IMR-90 (cell line): ENCODE data around the gene KANK3. TPM values are rescaled to one million over a fixed set of nuclear protein-coding genes. Genes with fewer than 3 reads are reported as not detected.

Experiments used
- ATAC-seq: fragments of 200-7000 bp; cut with Tn5 transposase; 2 replicates; pipeline ENCODE4 v1.9.1; 2020; ENCODE audit warnings: low read depth, mild to moderate bottlenecking, moderate library complexity
- BruUV-seq: library from RNA; stranded (reverse); fragments of 400-500 nt; replicated peaks from 2 replicates; lab custom pipeline; 2021; lab: Mats Ljungman, UMichigan
- CTCF ChIA-PET: fragments of 300-600 bp; formaldehyde crosslinking; extraction: SDS; loops from one replicate; lab custom pipeline; 2021; ENCODE audit warnings: antibody characterized with exemption; lab: Yijun Ruan, JAX
- POLR2A ChIA-PET: fragments of 300-600 bp; sonication (Branson Sonifier 250); formaldehyde crosslinking; loops from one replicate; lab custom pipeline; 2022; ENCODE audit warnings: antibody characterized with exemption; ENCODE audit not compliant: unreplicated experiment; lab: Charles Lee
- DNase-seq: peaks from one replicate; pipeline ENCODE4 v3.0.0; 2013
- H2AFZ ChIP-seq: replicated peaks from 2 replicates; pipeline ENCODE3; 2013; ENCODE audit warnings: low read length, mild to moderate bottlenecking; ENCODE audit not compliant: poor library complexity
- H2AK5ac ChIP-seq: 2 replicates; pipeline ENCODE4 v1.6.1; 2013; ENCODE audit warnings: low read depth, low read length, inconsistent platforms
- H2AK9ac ChIP-seq: replicated peaks from 2 replicates; pipeline ENCODE3; 2013; ENCODE audit warnings: mild to moderate bottlenecking, low read depth, low read length, moderate library complexity; ENCODE audit not compliant: poor library complexity
- H2BK120ac ChIP-seq: 2 replicates; pipeline ENCODE4 v1.6.1; 2013; ENCODE audit warnings: low read depth, low read length, inconsistent platforms
- H2BK15ac ChIP-seq: 3 replicates; pipeline ENCODE4 v1.6.1; 2013; ENCODE audit warnings: low read depth, low read length, inconsistent platforms
- H2BK20ac ChIP-seq: 2 replicates; pipeline ENCODE4 v1.6.1; 2013; ENCODE audit warnings: low read depth, mild to moderate bottlenecking, inconsistent platforms, low read length, moderate library complexity
- H2BK5ac ChIP-seq: 2 replicates; pipeline ENCODE4 v1.6.1; 2013; ENCODE audit warnings: mild to moderate bottlenecking, low read depth, low read length, inconsistent platforms; ENCODE audit not compliant: poor library complexity, severe bottlenecking
- H3K14ac ChIP-seq: replicated peaks from 2 replicates; pipeline ENCODE4 v1.6.1; 2013; ENCODE audit warnings: low read depth, low read length, inconsistent platforms
- H3K18ac ChIP-seq: 2 replicates; pipeline ENCODE4 v1.6.1; 2013; ENCODE audit warnings: low read depth, low read length, control low read depth
- H3K23ac ChIP-seq: 2 replicates; pipeline ENCODE4 v1.6.1; 2013; ENCODE audit warnings: low read depth, low read length, inconsistent platforms
- H3K27ac ChIP-seq: 2 replicates; pipeline ENCODE4 v1.5.1; 2013; ENCODE audit warnings: mild to moderate bottlenecking, control low read depth, low read length; ENCODE audit not compliant: insufficient read depth
- H3K27me3 ChIP-seq: 2 replicates; pipeline ENCODE4 v1.6.1; 2013; ENCODE audit warnings: low read length; ENCODE audit not compliant: control insufficient read depth, insufficient read depth
- H3K36me3 ChIP-seq: 2 replicates; pipeline ENCODE4 v1.6.1; 2013; ENCODE audit warnings: low read length, mixed read lengths; ENCODE audit not compliant: control insufficient read depth, insufficient read depth
- H3K4ac ChIP-seq: 2 replicates; pipeline ENCODE4 v1.6.1; 2013; ENCODE audit warnings: low read depth, low read length, inconsistent platforms
- H3K4me1 ChIP-seq: 2 replicates; pipeline ENCODE4 v1.6.1; 2013; ENCODE audit warnings: low read length, mixed read lengths; ENCODE audit not compliant: control insufficient read depth, insufficient read depth
- H3K4me2 ChIP-seq: 2 replicates; pipeline ENCODE4 v1.6.1; 2013; ENCODE audit warnings: low read depth, mild to moderate bottlenecking, control low read depth, low read length, moderate library complexity
- H3K4me3 ChIP-seq: 2 replicates; pipeline ENCODE4 v1.5.1; 2013; ENCODE audit warnings: low read depth, mild to moderate bottlenecking, control low read depth, low read length, moderate library complexity; ENCODE audit not compliant: insufficient read depth
- H3K56ac ChIP-seq: 2 replicates; pipeline ENCODE4 v1.6.1; 2013; ENCODE audit warnings: low read length, inconsistent platforms; ENCODE audit not compliant: insufficient read depth; ENCODE audit errors: extremely low read depth
- H3K79me1 ChIP-seq, 2 experiments: 2 replicates each; pipeline ENCODE4 v1.6.1; 2013; ENCODE audit warnings: low read length in 2 of 2, inconsistent platforms in 1 of 2, low read depth in 1 of 2
- H3K9ac ChIP-seq: 2 replicates; pipeline ENCODE4 v1.6.1; 2013; ENCODE audit warnings: low read depth, low read length, control low read depth
- H3K9me1 ChIP-seq: 2 replicates; pipeline ENCODE4 v1.6.1; 2013; ENCODE audit warnings: low read length, inconsistent platforms; ENCODE audit not compliant: insufficient read depth
- H3K9me3 ChIP-seq: 2 replicates; pipeline ENCODE4 v1.6.1; 2013; ENCODE audit warnings: low read length; ENCODE audit not compliant: control insufficient read depth, insufficient read depth
- H4K20me1 ChIP-seq: 2 replicates; pipeline ENCODE4 v1.6.1; 2013; ENCODE audit warnings: low read length, inconsistent platforms; ENCODE audit not compliant: insufficient read depth
- H4K5ac ChIP-seq: 2 replicates; pipeline ENCODE4 v1.6.1; 2013; ENCODE audit warnings: mild to moderate bottlenecking, low read depth, low read length, control low read depth
- H4K8ac ChIP-seq, 2 experiments: 2 replicates each; pipeline ENCODE4 v1.6.1; 2013; ENCODE audit warnings: low read depth in 2 of 2, low read length in 2 of 2, control low read depth in 1 of 2, inconsistent platforms in 1 of 2
- H4K91ac ChIP-seq: 2 replicates; pipeline ENCODE4 v1.6.1; 2013; ENCODE audit warnings: low read depth, low read length, inconsistent platforms; ENCODE audit not compliant: insufficient read depth
- CHD1 ChIP-seq: IDR thresholded peaks from 2 replicates; pipeline ENCODE4 v1.6.1; 2012; ENCODE audit warnings: low read depth, low read length, improper control_type of control experiment
- FOS ChIP-seq: fragments of 150-350 bp; IDR thresholded peaks from 2 replicates; pipeline ENCODE4 v1.6.1; 2016; ENCODE audit warnings: low read depth, low read length
- POLR2A ChIP-seq: IDR thresholded peaks from 2 replicates; pipeline ENCODE4 v1.6.1; 2012; ENCODE audit warnings: mild to moderate bottlenecking, low read depth, low read length
- RFX5 ChIP-seq: IDR thresholded peaks from 2 replicates; pipeline ENCODE4 v1.8.0; 2012; ENCODE audit warnings: low read depth, mild to moderate bottlenecking, low read length, moderate library complexity
- WGBS, 2 experiments: methylation state at CpG; one replicate each; pipeline versions ENCODE4 v1.1.5 to v1.1.7; 2013; ENCODE audit warnings: missing lambda C conversion rate in 2 of 2; ENCODE audit not compliant: insufficient read length in 1 of 2; ENCODE audit errors: extremely low coverage in 2 of 2; 5-methylcytosine and 5-hydroxymethylcytosine counted together
- dilution Hi-C: fragments of 300-500 bp; cut with HindIII; formaldehyde crosslinking; loops from one replicate; pipeline ENCODE4 v1.14.3; 2018; ENCODE audit warnings: low sequenced_read_pairs; ENCODE audit not compliant: unreplicated experiment
- in situ Hi-C: fragments of 300-500 bp; cut with MboI; formaldehyde crosslinking; loops from 3 replicates; pipeline ENCODE4 v1.14.3; 2019; ENCODE audit warnings: low sequenced_read_pairs, inconsistent platforms, mixed read lengths
- intact Hi-C: fragments of 100-400 bp; cut with micrococcal nuclease; formaldehyde crosslinking; loops from 2 replicates; pipeline ENCODE4 v1.10.0; 2022
- polyA plus RNA-seq, 3 experiments: library from polyadenylated mRNA; depleted of rRNA; stranded (reverse); fragments of >200 nt; gene quantifications; 2 replicates each; pipeline ENCODE4 v1.2.3, GENCODE V29; 2012; ENCODE audit warnings: low replicate concordance in 1 of 3
- total RNA-seq: library from RNA; depleted of rRNA; stranded (reverse); fragments of >200 nt; gene quantifications from 2 replicates; pipeline ENCODE4 v1.2.3, GENCODE V29; 2012

KANK3 gene
- total and polyA plus RNA-seq, 2 of the 4 experiments (the other 2 are of a cell fraction), result 0.07 TPM; not detected in 1

GRCh38 chr19:8337728-8338127 lies 5.3 kb downstream of the KANK3 start:
- no peak overlapping the region for H3K14ac ChIP-seq
- no peak overlapping the region for H2BK20ac ChIP-seq
- no peak overlapping the region for H3K9ac ChIP-seq
- no peak overlapping the region for H4K8ac ChIP-seq
- H2BK120ac ChIP-seq, result no peak overlapping the region
- POLR2A ChIA-PET, result no interaction called here
- H3K9me3 ChIP-seq, result no peaks in the 10 kb centered on the region
- dilution Hi-C loops, result no loop called here
- no peak overlapping the region for H2BK15ac ChIP-seq
- no peak overlapping the region for H3K4me2 ChIP-seq
- no peak overlapping the region for H3K27ac ChIP-seq
- TF ChIP-seq POLR2A, result no peak
- TF ChIP-seq CHD1, result no peak
- TF ChIP-seq FOS, result no peak
- no peak for TF ChIP-seq RFX5
- H2BK5ac ChIP-seq, result no peak overlapping the region
- no peak overlapping the region for H4K91ac ChIP-seq
- intact Hi-C loops, result no loop called here
- H2AK5ac ChIP-seq, result no peak overlapping the region
- H3K4ac ChIP-seq, result no peak overlapping the region
- no peaks in the 10 kb centered on the region for H3K79me1 ChIP-seq
- peaks cover 4% of the 10 kb centered on the region; the same call in 1 of the 2 replicates for H3K4me1 ChIP-seq
- H3K18ac ChIP-seq, result no peak overlapping the region
- CTCF ChIA-PET, result no interaction called here
- no peak overlapping the region for H3K23ac ChIP-seq
- in situ Hi-C loops, result no loop called here
- no peak overlapping the region for H2AK9ac ChIP-seq
- 100% methylated on average over 1 of the region's 7 CpGs; no CpG with 5 or more reads in 1 of the 2 experiments for WGBS, 2 experiments
- BruUV-seq, result no TSS peak
- peaks cover 48% of the 10 kb centered on the region for H3K27me3 ChIP-seq
- no peak overlapping the region for H4K5ac ChIP-seq
- H3K9me1 ChIP-seq, result no peaks in the 10 kb centered on the region
- H3K56ac ChIP-seq, result no peak overlapping the region
- no peak overlapping the region for H2AFZ ChIP-seq
- ATAC-seq (no peak), DNase-seq (no peak)
- H4K20me1 ChIP-seq, result no peaks in the 10 kb centered on the region
- no peak overlapping the region for H3K4me3 ChIP-seq
- H3K36me3 ChIP-seq, result no peaks in the 10 kb centered on the region
